ENCODE data around the gene TAS1R3. TPM values are rescaled to one million over a fixed set of nuclear protein-coding genes. Genes with fewer than 3 reads are reported as not detected.

TAS1R3 gene
- total RNA-seq, 1 donor from 2014 or later = not detected

DNA sequence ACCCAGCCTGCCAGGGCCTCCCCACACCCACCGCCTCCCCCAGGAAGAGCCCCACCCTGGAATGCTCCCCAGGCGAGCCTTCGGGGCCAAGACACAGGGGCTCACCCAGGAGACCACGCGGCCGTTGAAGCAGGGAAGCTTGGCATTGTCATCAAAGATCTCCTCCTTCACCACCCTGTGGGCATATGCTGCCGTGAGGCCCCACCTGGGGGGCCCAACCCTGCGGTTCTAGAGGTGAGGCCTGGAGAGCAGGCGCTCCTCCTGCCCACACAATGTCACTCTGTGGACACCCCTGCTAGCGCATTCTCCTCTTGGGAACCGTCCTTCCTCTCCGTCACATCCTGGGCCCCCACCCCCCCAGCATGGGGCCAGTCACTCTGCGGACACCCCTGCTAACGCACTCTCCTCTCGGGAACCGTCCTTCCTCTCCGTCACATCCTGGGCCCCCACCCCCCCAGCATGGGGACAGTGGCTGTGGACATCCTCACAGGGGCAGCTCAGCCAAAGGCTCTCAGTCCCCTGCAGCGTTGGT, 11.6 kb downstream of the TAS1R3 start:
- H3K9me3 ChIP-seq (ENCODE audit: low read depth) = no peaks in the 10 kb centered on the region
- H3K4me3 ChIP-seq = no peak overlapping the region
- peaks cover 34% of the 10 kb centered on the region for H3K79me2 ChIP-seq (ENCODE audit: low read depth)
- no peak for DNase-seq (ENCODE audit: low spot score)
- H3K4me3 Mint-ChIP-seq = peak overlapping the region; percentile 52
- H2AFZ ChIP-seq (replicated peaks) = no peak overlapping the region
- peaks cover 4% of the 10 kb centered on the region for H3K4me1 ChIP-seq
- peaks cover 4% of the 10 kb centered on the region for H3K4me1 Mint-ChIP-seq
- no peaks in the 10 kb centered on the region for H3K27me3 ChIP-seq
- no peak overlapping the region for H3K9ac ChIP-seq
- TF ChIP-seq EZH2phosphoT487 (IDR thresholded peaks at IDR 0.05) (no peak), EZH2 (IDR thresholded peaks at IDR 0.05) (no peak)
- TF ChIP-seq, protein P1, sequence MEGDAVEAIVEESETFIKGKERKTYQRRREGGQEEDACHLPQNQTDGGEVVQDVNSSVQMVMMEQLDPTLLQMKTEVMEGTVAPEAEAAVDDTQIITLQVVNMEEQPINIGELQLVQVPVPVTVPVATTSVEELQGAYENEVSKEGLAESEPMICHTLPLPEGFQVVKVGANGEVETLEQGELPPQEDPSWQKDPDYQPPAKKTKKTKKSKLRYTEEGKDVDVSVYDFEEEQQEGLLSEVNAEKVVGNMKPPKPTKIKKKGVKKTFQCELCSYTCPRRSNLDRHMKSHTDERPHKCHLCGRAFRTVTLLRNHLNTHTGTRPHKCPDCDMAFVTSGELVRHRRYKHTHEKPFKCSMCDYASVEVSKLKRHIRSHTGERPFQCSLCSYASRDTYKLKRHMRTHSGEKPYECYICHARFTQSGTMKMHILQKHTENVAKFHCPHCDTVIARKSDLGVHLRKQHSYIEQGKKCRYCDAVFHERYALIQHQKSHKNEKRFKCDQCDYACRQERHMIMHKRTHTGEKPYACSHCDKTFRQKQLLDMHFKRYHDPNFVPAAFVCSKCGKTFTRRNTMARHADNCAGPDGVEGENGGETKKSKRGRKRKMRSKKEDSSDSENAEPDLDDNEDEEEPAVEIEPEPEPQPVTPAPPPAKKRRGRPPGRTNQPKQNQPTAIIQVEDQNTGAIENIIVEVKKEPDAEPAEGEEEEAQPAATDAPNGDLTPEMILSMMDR (IDR thresholded peaks at IDR 0.05) = no peak
- H3K9me3 Mint-ChIP-seq = no peaks in the 10 kb centered on the region
- H3K36me3 ChIP-seq = no peaks in the 10 kb centered on the region
- peaks cover 2% of the 10 kb centered on the region for H3K27me3 Mint-ChIP-seq (ENCODE audit: insufficient read depth, low read depth)
- no peak overlapping the region for H3K27ac Mint-ChIP-seq
- peaks cover 54% of the 10 kb centered on the region for H4K20me1 ChIP-seq (ENCODE audit: low read depth)
- H3K36me3 Mint-ChIP-seq = peaks cover 10% of the 10 kb centered on the region
- H3K4me2 ChIP-seq = no peak overlapping the region
- H3K27ac ChIP-seq = no peak overlapping the region
- H3F3A ChIP-seq (ENCODE audit: low read depth) = peaks cover 7% of the 10 kb centered on the region

DNA sequence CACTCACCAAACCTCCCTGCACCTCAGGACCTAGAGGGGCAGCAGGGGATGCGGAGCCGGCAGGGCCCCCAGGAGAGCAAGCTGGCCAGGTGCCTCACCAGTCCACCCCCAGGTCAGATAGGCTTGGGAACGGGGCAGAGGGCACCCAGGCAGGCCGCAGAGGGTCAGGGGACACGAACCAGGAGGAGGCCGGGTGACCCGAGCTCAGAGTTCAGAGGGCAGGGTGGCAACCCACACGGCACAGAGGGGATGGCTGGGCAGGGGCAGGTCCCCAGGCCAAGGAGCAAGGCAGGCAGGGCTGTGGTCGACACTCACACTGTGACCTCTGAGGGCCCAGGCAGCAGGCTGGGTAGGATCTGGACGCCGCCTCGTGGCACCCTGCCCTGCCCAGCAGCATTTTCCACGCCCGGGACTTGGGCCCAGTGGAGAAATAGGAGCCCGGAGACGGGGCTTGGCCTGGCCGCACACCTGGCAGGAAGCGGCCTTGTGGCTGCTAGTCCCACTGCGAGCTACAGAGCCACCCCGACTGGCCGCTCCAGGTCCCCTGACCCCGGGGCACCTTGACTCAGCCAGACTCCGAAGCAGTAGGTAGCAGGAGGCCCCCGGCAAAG, 12.8 kb downstream of the TAS1R3 start:
- H3K27me3 Mint-ChIP-seq (ENCODE audit: insufficient read depth, low read depth) = no peaks in the 10 kb centered on the region
- H3K4me3 ChIP-seq = no peak overlapping the region
- no peak for DNase-seq (ENCODE audit: low spot score)
- H2AFZ ChIP-seq (replicated peaks) = no peak overlapping the region
- no peak overlapping the region for H3K27ac Mint-ChIP-seq
- H3K36me3 ChIP-seq = no peaks in the 10 kb centered on the region
- peaks cover 4% of the 10 kb centered on the region for H3K4me1 Mint-ChIP-seq
- H3K4me1 ChIP-seq = peaks cover 12% of the 10 kb centered on the region
- H3K9me3 ChIP-seq (ENCODE audit: low read depth) = no peaks in the 10 kb centered on the region
- TF ChIP-seq EZH2 (IDR thresholded peaks at IDR 0.05) (no peak), EZH2phosphoT487 (IDR thresholded peaks at IDR 0.05) (no peak)
- TF ChIP-seq, protein P1 (IDR thresholded peaks at IDR 0.05) = no peak
- peaks cover 65% of the 10 kb centered on the region for H4K20me1 ChIP-seq (ENCODE audit: low read depth)
- H3K9me3 Mint-ChIP-seq = no peaks in the 10 kb centered on the region
- no peak overlapping the region for H3K9ac ChIP-seq
- H3F3A ChIP-seq (ENCODE audit: low read depth) = peaks cover 18% of the 10 kb centered on the region
- H3K4me2 ChIP-seq = no peak overlapping the region
- peaks cover 47% of the 10 kb centered on the region for H3K79me2 ChIP-seq (ENCODE audit: low read depth)
- H3K27ac ChIP-seq = no peak overlapping the region
- peaks cover 10% of the 10 kb centered on the region for H3K36me3 Mint-ChIP-seq
- no peak overlapping the region for H3K4me3 Mint-ChIP-seq
- no peaks in the 10 kb centered on the region for H3K27me3 ChIP-seq

DNA sequence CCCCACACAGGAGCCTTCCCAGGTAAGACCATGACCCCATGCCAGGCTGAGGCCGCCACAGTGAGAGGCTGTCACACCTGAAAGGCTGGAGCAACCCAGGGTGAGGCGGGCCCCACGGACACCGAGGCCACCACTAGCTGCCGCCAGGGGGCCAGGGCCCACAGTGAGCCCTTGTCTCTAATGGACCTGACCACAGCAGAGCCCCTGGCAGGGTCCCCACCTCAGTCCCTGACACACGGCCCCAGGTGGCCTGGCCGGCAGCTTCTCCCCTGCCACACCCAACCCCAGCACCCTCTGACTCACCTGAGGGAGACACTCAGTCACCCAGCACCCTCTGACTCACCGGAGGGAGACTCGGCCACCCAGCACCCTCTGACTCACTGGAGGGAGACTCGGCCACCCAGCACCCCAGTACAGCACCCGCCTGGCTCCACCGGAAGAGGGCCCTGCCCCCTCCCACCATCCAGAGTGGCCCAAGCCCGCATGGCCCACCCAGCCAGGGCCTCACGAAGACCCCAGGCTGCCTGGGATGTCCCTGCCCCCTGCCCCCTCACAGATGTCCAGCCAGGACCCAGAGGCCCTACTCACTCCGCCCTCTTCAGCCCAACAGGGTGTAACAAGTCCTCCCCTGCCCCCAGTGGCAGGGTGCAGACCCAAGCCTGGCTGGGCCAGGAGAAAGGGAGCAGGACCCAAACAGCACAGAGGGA, 13.7 kb downstream of the TAS1R3 start:
- no peaks in the 10 kb centered on the region for H3K9me3 ChIP-seq (ENCODE audit: low read depth)
- Mint-ChIP-seq H3K4me3 (no peak overlapping the region), H3K36me3 (peaks cover 10% of the 10 kb centered on the region), H3K4me1 (peaks cover 4% of the 10 kb centered on the region), H3K9me3 (no peaks in the 10 kb centered on the region), H3K27me3 (ENCODE audit: insufficient read depth, low read depth) (no peaks in the 10 kb centered on the region), H3K27ac (no peak overlapping the region)
- no peaks in the 10 kb centered on the region for H3K36me3 ChIP-seq
- H3K4me2 ChIP-seq = no peak overlapping the region
- no peak overlapping the region for H3K4me3 ChIP-seq
- no peaks in the 10 kb centered on the region for H3K27me3 ChIP-seq
- peaks cover 47% of the 10 kb centered on the region for H3K79me2 ChIP-seq (ENCODE audit: low read depth)
- no peak overlapping the region for H2AFZ ChIP-seq (replicated peaks)
- H3F3A ChIP-seq (ENCODE audit: low read depth) = peaks cover 18% of the 10 kb centered on the region
- peaks cover 12% of the 10 kb centered on the region for H3K4me1 ChIP-seq
- no peak for DNase-seq (ENCODE audit: low spot score)
- H3K9ac ChIP-seq = no peak overlapping the region
- H3K27ac ChIP-seq = no peak overlapping the region
- H4K20me1 ChIP-seq (ENCODE audit: low read depth) = peaks cover 65% of the 10 kb centered on the region
- TF ChIP-seq, protein P1 (IDR thresholded peaks at IDR 0.05) = peak; percentile 42
- TF ChIP-seq EZH2phosphoT487 (IDR thresholded peaks at IDR 0.05) = no peak
